K562 (cell line): ENCODE data around the gene SND1. TPM values are rescaled to one million over a fixed set of nuclear protein-coding genes. Genes with fewer than 3 reads are reported as not detected.

Experiments
- CBX8 ChIP-seq: fragments of 200-600 bp; sonication (generic); IDR thresholded peaks from 2 replicates; pipeline ENCODE4 v1.6.1; 2012; ENCODE audit warnings: borderline replicate concordance, mixed run types, low read depth, mild to moderate bottlenecking, moderate library complexity, mixed read lengths, low read length, control low read depth, inconsistent platforms; ENCODE audit not compliant: poor library complexity, severe bottlenecking; ENCODE audit errors: extremely low read depth
- POLR3G ChIP-seq: IDR thresholded peaks from 2 replicates; pipeline ENCODE4 v1.6.1; 2011; ENCODE audit not compliant: insufficient read length, insufficient replicate concordance; ENCODE audit errors: extremely low read depth
- RBM22 ChIP-seq: fragments of 200-400 bp; formaldehyde crosslinking; IDR thresholded peaks from 2 replicates; pipeline ENCODE4 v1.6.1; 2018; ENCODE audit warnings: low read length, low read depth; ENCODE audit not compliant: poor library complexity, severe bottlenecking
- SMAD3 ChIP-seq: fragments of 450-650 bp; formaldehyde crosslinking; conservative IDR thresholded peaks from 2 replicates; pipeline ENCODE4 v1.4.0; 2020; ENCODE audit warnings: mild to moderate bottlenecking
- TCF7 ChIP-seq: sonication (generic); IDR thresholded peaks from 2 replicates; pipeline ENCODE4 v1.6.1; 2016; ENCODE audit warnings: antibody characterized with exemption, borderline replicate concordance
- ZNF212 ChIP-seq: fragments of 450-650 bp; formaldehyde crosslinking; IDR thresholded peaks from 2 replicates; pipeline ENCODE4 v1.4.0; 2020; ENCODE audit warnings: mild to moderate bottlenecking
- ZNF253 ChIP-seq: fragments of 250-450 bp; sonication (Bioruptor Pico); conservative IDR thresholded peaks from 2 replicates; pipeline ENCODE4 v1.6.1; 2021; ENCODE audit warnings: mild to moderate bottlenecking
- ZNF79 ChIP-seq: fragments of 250-450 bp; sonication (Bioruptor Pico); IDR thresholded peaks from 2 replicates; pipeline ENCODE4 v1.4.0; 2020; ENCODE audit warnings: low read depth, mild to moderate bottlenecking, moderate library complexity
- polyA plus RNA-seq, 8 experiments: library from polyadenylated mRNA; depleted of rRNA in 4 of 8; stranded (reverse) in 5 of 8; unstranded in 3 of 8; fragments of >200 nt; fragmentation: Nextera tagmentation in 2 of 8; fragmentation: Illumina TruSeq in 1 of 8; extraction: Ambion mirVana in 2 of 8; extraction: Trizol in 1 of 8; gene quantifications; 2 replicates each; pipeline versions ENCODE4 v1.2.1 to v1.2.3, GENCODE V29; 2011 to 2014; ENCODE audit warnings: inconsistent platforms in 1 of 8, missing spikeins in 1 of 8
- total RNA-seq, 7 experiments: library from RNA; depleted of rRNA in 6 of 7; stranded (reverse); fragments of >200 nt in 6 of 7; fragmentation: Illumina TruSeq in 2 of 7; extraction: Trizol in 2 of 7; gene quantifications; 2 replicates each; pipeline versions ENCODE4 v1.2.1 to v1.2.3, GENCODE V29; 2011 to 2021; ENCODE audit warnings: low replicate concordance in 1 of 7
- TF ChIP-seq, protein P1 (sequence below): fragments of 250-450 bp; sonication (Bioruptor Pico); IDR thresholded peaks from 2 replicates; pipeline ENCODE4 v1.8.0; 2022; ENCODE audit warnings: moderate library complexity, mild to moderate bottlenecking, inconsistent platforms
- TF ChIP-seq, protein P2 (sequence below): sonication (generic); formaldehyde crosslinking; IDR thresholded peaks from 2 replicates; pipeline ENCODE4 v1.8.0; 2022; ENCODE audit warnings: mild to moderate bottlenecking, missing genetic modification reagents
- TF ChIP-seq, protein P3 (sequence below): fragments of 200-800 bp; sonication (Bioruptor generic); IDR thresholded peaks from 2 replicates; pipeline ENCODE4 v1.6.1; 2017; ENCODE audit warnings: missing genetic modification characterization, missing compliant biosample characterization
- TF ChIP-seq, protein P4 (sequence below): fragments of 450-650 bp; IDR thresholded peaks from 2 replicates; pipeline ENCODE4 v1.6.1; 2016; ENCODE audit warnings: mild to moderate bottlenecking, moderate library complexity

The SND1 gene
- total and polyA plus RNA-seq, 9 of the 15 experiments (the other 6 are each of a cell fraction or from before 2014, with no cell fraction given), result 46.5 to 307 (median 191) TPM

GRCh38 chr7:127891854-127892438 is 240.0 kb downstream of the SND1 start (continued):
- TF ChIP-seq RBM22 (no peak), CBX8 (no peak), SMAD3 (CRISPR knock-in tag) (no peak), ZNF79 (CRISPR knock-in tag) (no peak), ZNF212 (CRISPR knock-in tag) (no peak), POLR3G (no peak), ZNF253 (CRISPR knock-in tag) (no peak), TCF7 (no peak)
- TF ChIP-seq, protein P1, sequence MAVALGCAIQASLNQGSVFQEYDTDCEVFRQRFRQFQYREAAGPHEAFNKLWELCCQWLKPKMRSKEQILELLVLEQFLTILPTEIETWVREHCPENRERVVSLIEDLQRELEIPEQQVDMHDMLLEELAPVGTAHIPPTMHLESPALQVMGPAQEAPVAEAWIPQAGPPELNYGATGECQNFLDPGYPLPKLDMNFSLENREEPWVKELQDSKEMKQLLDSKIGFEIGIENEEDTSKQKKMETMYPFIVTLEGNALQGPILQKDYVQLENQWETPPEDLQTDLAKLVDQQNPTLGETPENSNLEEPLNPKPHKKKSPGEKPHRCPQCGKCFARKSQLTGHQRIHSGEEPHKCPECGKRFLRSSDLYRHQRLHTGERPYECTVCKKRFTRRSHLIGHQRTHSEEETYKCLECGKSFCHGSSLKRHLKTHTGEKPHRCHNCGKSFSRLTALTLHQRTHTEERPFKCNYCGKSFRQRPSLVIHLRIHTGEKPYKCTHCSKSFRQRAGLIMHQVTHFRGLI (CRISPR knock-in tag), result no peak
- TF ChIP-seq, protein P2, sequence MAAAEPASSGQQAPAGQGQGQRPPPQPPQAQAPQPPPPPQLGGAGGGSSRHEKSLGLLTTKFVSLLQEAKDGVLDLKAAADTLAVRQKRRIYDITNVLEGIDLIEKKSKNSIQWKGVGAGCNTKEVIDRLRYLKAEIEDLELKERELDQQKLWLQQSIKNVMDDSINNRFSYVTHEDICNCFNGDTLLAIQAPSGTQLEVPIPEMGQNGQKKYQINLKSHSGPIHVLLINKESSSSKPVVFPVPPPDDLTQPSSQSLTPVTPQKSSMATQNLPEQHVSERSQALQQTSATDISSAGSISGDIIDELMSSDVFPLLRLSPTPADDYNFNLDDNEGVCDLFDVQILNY, result no peak
- TF ChIP-seq, protein P3, sequence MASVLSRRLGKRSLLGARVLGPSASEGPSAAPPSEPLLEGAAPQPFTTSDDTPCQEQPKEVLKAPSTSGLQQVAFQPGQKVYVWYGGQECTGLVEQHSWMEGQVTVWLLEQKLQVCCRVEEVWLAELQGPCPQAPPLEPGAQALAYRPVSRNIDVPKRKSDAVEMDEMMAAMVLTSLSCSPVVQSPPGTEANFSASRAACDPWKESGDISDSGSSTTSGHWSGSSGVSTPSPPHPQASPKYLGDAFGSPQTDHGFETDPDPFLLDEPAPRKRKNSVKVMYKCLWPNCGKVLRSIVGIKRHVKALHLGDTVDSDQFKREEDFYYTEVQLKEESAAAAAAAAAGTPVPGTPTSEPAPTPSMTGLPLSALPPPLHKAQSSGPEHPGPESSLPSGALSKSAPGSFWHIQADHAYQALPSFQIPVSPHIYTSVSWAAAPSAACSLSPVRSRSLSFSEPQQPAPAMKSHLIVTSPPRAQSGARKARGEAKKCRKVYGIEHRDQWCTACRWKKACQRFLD (CRISPR knock-in tag), result no peak
- TF ChIP-seq, protein P4, sequence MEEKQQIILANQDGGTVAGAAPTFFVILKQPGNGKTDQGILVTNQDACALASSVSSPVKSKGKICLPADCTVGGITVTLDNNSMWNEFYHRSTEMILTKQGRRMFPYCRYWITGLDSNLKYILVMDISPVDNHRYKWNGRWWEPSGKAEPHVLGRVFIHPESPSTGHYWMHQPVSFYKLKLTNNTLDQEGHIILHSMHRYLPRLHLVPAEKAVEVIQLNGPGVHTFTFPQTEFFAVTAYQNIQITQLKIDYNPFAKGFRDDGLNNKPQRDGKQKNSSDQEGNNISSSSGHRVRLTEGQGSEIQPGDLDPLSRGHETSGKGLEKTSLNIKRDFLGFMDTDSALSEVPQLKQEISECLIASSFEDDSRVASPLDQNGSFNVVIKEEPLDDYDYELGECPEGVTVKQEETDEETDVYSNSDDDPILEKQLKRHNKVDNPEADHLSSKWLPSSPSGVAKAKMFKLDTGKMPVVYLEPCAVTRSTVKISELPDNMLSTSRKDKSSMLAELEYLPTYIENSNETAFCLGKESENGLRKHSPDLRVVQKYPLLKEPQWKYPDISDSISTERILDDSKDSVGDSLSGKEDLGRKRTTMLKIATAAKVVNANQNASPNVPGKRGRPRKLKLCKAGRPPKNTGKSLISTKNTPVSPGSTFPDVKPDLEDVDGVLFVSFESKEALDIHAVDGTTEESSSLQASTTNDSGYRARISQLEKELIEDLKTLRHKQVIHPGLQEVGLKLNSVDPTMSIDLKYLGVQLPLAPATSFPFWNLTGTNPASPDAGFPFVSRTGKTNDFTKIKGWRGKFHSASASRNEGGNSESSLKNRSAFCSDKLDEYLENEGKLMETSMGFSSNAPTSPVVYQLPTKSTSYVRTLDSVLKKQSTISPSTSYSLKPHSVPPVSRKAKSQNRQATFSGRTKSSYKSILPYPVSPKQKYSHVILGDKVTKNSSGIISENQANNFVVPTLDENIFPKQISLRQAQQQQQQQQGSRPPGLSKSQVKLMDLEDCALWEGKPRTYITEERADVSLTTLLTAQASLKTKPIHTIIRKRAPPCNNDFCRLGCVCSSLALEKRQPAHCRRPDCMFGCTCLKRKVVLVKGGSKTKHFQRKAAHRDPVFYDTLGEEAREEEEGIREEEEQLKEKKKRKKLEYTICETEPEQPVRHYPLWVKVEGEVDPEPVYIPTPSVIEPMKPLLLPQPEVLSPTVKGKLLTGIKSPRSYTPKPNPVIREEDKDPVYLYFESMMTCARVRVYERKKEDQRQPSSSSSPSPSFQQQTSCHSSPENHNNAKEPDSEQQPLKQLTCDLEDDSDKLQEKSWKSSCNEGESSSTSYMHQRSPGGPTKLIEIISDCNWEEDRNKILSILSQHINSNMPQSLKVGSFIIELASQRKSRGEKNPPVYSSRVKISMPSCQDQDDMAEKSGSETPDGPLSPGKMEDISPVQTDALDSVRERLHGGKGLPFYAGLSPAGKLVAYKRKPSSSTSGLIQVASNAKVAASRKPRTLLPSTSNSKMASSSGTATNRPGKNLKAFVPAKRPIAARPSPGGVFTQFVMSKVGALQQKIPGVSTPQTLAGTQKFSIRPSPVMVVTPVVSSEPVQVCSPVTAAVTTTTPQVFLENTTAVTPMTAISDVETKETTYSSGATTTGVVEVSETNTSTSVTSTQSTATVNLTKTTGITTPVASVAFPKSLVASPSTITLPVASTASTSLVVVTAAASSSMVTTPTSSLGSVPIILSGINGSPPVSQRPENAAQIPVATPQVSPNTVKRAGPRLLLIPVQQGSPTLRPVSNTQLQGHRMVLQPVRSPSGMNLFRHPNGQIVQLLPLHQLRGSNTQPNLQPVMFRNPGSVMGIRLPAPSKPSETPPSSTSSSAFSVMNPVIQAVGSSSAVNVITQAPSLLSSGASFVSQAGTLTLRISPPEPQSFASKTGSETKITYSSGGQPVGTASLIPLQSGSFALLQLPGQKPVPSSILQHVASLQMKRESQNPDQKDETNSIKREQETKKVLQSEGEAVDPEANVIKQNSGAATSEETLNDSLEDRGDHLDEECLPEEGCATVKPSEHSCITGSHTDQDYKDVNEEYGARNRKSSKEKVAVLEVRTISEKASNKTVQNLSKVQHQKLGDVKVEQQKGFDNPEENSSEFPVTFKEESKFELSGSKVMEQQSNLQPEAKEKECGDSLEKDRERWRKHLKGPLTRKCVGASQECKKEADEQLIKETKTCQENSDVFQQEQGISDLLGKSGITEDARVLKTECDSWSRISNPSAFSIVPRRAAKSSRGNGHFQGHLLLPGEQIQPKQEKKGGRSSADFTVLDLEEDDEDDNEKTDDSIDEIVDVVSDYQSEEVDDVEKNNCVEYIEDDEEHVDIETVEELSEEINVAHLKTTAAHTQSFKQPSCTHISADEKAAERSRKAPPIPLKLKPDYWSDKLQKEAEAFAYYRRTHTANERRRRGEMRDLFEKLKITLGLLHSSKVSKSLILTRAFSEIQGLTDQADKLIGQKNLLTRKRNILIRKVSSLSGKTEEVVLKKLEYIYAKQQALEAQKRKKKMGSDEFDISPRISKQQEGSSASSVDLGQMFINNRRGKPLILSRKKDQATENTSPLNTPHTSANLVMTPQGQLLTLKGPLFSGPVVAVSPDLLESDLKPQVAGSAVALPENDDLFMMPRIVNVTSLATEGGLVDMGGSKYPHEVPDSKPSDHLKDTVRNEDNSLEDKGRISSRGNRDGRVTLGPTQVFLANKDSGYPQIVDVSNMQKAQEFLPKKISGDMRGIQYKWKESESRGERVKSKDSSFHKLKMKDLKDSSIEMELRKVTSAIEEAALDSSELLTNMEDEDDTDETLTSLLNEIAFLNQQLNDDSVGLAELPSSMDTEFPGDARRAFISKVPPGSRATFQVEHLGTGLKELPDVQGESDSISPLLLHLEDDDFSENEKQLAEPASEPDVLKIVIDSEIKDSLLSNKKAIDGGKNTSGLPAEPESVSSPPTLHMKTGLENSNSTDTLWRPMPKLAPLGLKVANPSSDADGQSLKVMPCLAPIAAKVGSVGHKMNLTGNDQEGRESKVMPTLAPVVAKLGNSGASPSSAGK, result no peak
